Keratinocyte (primary cell): ENCODE measurements around the gene KIFC3. TPM values are rescaled to one million over a fixed set of nuclear protein-coding genes. Genes with fewer than 3 reads are reported as not detected.

Experiments used
- DNase-seq: peaks from one replicate; pipeline ENCODE4 v3.0.0-alpha.2; 2011; ENCODE audit warnings: low read depth, missing footprints, low spot score
- FAIRE-seq: peaks from 2 replicates; lab custom pipeline; 2011; peaks lifted over from hg19 to GRCh38; lab: Jason Lieb, UNC
- H2AFZ ChIP-seq: 2 replicates; pipeline ENCODE4 v1.6.0; 2012; ENCODE audit warnings: low read length, control low read depth, inconsistent platforms; ENCODE audit not compliant: control insufficient read depth
- H3K27ac ChIP-seq: 2 replicates; pipeline ENCODE4 v1.5.1; 2011; ENCODE audit warnings: low read length; ENCODE audit not compliant: control insufficient read depth, insufficient read depth
- H3K27me3 ChIP-seq: 3 replicates; pipeline ENCODE4 v1.6.0; 2011; ENCODE audit warnings: low read length; ENCODE audit not compliant: control insufficient read depth, insufficient read depth; ENCODE audit errors: extremely low read depth
- H3K36me3 ChIP-seq, 2 experiments: 2 replicates in 1 of 2; 3 replicates in 1 of 2; pipeline ENCODE4 v1.5.1; 2011; ENCODE audit warnings: low read length in 2 of 2, mild to moderate bottlenecking in 1 of 2; ENCODE audit not compliant: control insufficient read depth in 2 of 2, insufficient read depth in 2 of 2; ENCODE audit errors: extremely low read depth in 1 of 2
- H3K4me1 ChIP-seq: 3 replicates; pipeline ENCODE4 v1.5.1; 2011; ENCODE audit warnings: low read length; ENCODE audit not compliant: control insufficient read depth, insufficient read depth; ENCODE audit errors: extremely low read depth
- H3K4me2 ChIP-seq: 3 replicates; pipeline ENCODE4 v1.6.0; 2011; ENCODE audit warnings: low read depth, low read length; ENCODE audit not compliant: control insufficient read depth, insufficient read depth; ENCODE audit errors: extremely low read depth
- H3K4me3 ChIP-seq, 3 experiments: fragments of 200-600 bp in 1 of 3; sonication (generic) in 1 of 3; 2 replicates in 2 of 3; 3 replicates in 1 of 3; pipeline ENCODE4 v1.5.1; 2011 to 2016; ENCODE audit warnings: low read length in 3 of 3, mild to moderate bottlenecking in 3 of 3, control low read depth in 2 of 3, inconsistent platforms in 1 of 3, low read depth in 1 of 3, mixed read lengths in 1 of 3, mixed run types in 1 of 3, moderate library complexity in 1 of 3; ENCODE audit not compliant: control insufficient read depth in 2 of 3, insufficient read depth in 2 of 3; ENCODE audit errors: extremely low read depth in 1 of 3
- H3K79me2 ChIP-seq: 2 replicates; pipeline ENCODE4 v1.6.0; 2012; ENCODE audit warnings: low read length; ENCODE audit not compliant: control insufficient read depth, insufficient read depth
- H3K9ac ChIP-seq: 3 replicates; pipeline ENCODE4 v1.6.0; 2011; ENCODE audit warnings: low read length; ENCODE audit not compliant: control insufficient read depth, insufficient read depth; ENCODE audit errors: extremely low read depth
- H3K9me1 ChIP-seq: 3 replicates; pipeline ENCODE4 v1.6.0; 2011; ENCODE audit warnings: low read length; ENCODE audit not compliant: control insufficient read depth, insufficient read depth; ENCODE audit errors: extremely low read depth
- H3K9me3 ChIP-seq: 2 replicates; pipeline ENCODE4 v1.5.1; 2012; ENCODE audit warnings: low read depth, low read length; ENCODE audit not compliant: control insufficient read depth
- H4K20me1 ChIP-seq: 3 replicates; pipeline ENCODE4 v1.6.0; 2011; ENCODE audit warnings: low read length; ENCODE audit not compliant: control insufficient read depth, insufficient read depth; ENCODE audit errors: extremely low read depth
- CTCF ChIP-seq, 3 experiments: IDR thresholded peaks in 1 of 3; conservative IDR thresholded peaks in 1 of 3; optimal IDR thresholded peaks in 1 of 3; 2 replicates in 2 of 3; 3 replicates in 1 of 3; pipeline versions ENCODE3 to v1.5.1; 2011; ENCODE audit warnings: low read length in 3 of 3, mild to moderate bottlenecking in 3 of 3, moderate library complexity in 2 of 3, control low read depth in 1 of 3, inconsistent platforms in 1 of 3; ENCODE audit not compliant: insufficient read depth in 2 of 3; ENCODE audit errors: extremely low read depth in 1 of 3
- EZH2 ChIP-seq: IDR thresholded peaks from one replicate; pipeline ENCODE4 v1.6.1; 2012; ENCODE audit warnings: inconsistent platforms, mild to moderate bottlenecking, low read length, moderate library complexity
- dilution Hi-C: fragments of 300-500 bp; cut with MboI; formaldehyde crosslinking; loops from one replicate; pipeline ENCODE4 v1.7.0; 2020; ENCODE audit warnings: low sequenced_read_pairs; ENCODE audit not compliant: extremely low pct_ligation_motif_present
- polyA plus RNA-seq, 5 experiments: library from polyadenylated mRNA; depleted of rRNA in 3 of 5; stranded (reverse) in 3 of 5; stranded (forward) in 1 of 5; unstranded in 1 of 5; fragments of >200 nt; gene quantifications; 1 replicate in 1 of 5; 2 replicates in 3 of 5; 3 replicates in 1 of 5; pipeline versions ENCODE4 v1.2.1 to v1.2.3, GENCODE V29; 2011 to 2012; ENCODE audit warnings: missing spikeins in 2 of 5, low read depth in 1 of 5, low replicate concordance in 1 of 5

The KIFC3 gene
- polyA plus RNA-seq, 1 donor (not counting 4 experiments of a cell fraction or from before 2014, with no cell fraction given), result 22.7 TPM

DNA sequence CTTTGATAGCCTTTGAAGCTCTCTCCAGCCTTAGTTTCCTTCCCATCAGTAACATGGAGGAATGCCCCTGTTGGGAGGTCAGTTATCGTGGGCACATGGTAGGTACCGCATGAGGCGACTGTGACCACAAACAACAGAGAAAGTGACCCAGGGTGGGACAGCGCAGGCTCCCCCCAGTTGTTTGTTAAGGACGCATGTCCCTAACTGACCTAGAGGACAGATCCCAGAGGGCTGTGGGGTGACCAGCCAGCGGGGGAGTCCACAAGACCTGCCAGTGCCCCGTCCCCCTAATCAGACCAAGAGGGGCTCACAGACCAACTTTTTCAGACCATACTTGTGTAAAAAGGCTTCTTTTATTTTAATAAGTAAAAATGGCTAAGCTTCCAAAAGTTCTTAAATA, 44.4 kb downstream of the KIFC3 start:
- Histone ChIP-seq H3K4me1 (peaks cover 11% of the 10 kb centered on the region), H3K27ac (no peak overlapping the region), H3K9ac (no peak overlapping the region), H3K79me2 (no peaks in the 10 kb centered on the region), H4K20me1 (peaks cover 3% of the 10 kb centered on the region), H3K27me3 (no peaks in the 10 kb centered on the region), H3K36me3 (peaks cover 21 to 28% of the 10 kb centered on the region in 2 experiments), H3K4me2 (no peak overlapping the region), H3K4me3 (no peak overlapping the region), H2AFZ (no peak overlapping the region), H3K9me3 (no peaks in the 10 kb centered on the region), H3K9me1 (no peaks in the 10 kb centered on the region)
- DNase-seq, result no peak
- dilution Hi-C loops, result no loop called here
- TF ChIP-seq EZH2 (no peak), CTCF (optimal IDR thresholded peaks at IDR 0.05 in 1 of 3, IDR thresholded peaks at IDR 0.05 in 1 of 3, conservative IDR thresholded peaks at IDR 0.05 in 1 of 3; ENCODE audit: extremely low read depth in 1 of 3, insufficient read depth in 2 of 3, low read length in 3 of 3) (no peak)
- no peak for FAIRE-seq

- no peak overlapping the region for H3K4me3 ChIP-seq
- peak; percentile 66 for FAIRE-seq
- no peak overlapping the region for H3K4me2 ChIP-seq
- no peaks in the 10 kb centered on the region for H3K9me1 ChIP-seq
- H4K20me1 ChIP-seq, result peaks cover 3% of the 10 kb centered on the region
- H3K27ac ChIP-seq, result no peak overlapping the region
- no peak overlapping the region for H2AFZ ChIP-seq
- no peaks in the 10 kb centered on the region for H3K9me3 ChIP-seq
- TF ChIP-seq CTCF (optimal IDR thresholded peaks at IDR 0.05 in 1 of 3, IDR thresholded peaks at IDR 0.05 in 1 of 3, conservative IDR thresholded peaks at IDR 0.05 in 1 of 3; ENCODE audit: extremely low read depth in 1 of 3, insufficient read depth in 2 of 3, low read length in 3 of 3) (peak; percentile 86 to 97 (median 95)), EZH2 (no peak)
- peaks cover 22 to 25% of the 10 kb centered on the region in 2 experiments for H3K36me3 ChIP-seq
- no peak for DNase-seq
- H3K4me1 ChIP-seq, result peaks cover 11% of the 10 kb centered on the region
- H3K9ac ChIP-seq, result no peak overlapping the region
- H3K79me2 ChIP-seq, result no peaks in the 10 kb centered on the region
- H3K27me3 ChIP-seq, result no peaks in the 10 kb centered on the region
- dilution Hi-C loops, result no loop called here
Observed at GRCh38 chr16:57757326-57757786, 44.9 kb downstream of the KIFC3 start.
